NCI-H128 (cell line): Measurements from ENCODE around the gene NTF3.

Source experiments
- DNase-seq: peaks from one replicate; lab custom pipeline; 2025; ENCODE audit not compliant: unreplicated experiment; lab: John Stamatoyannopoulos, UW

NTF3 gene

DNA sequence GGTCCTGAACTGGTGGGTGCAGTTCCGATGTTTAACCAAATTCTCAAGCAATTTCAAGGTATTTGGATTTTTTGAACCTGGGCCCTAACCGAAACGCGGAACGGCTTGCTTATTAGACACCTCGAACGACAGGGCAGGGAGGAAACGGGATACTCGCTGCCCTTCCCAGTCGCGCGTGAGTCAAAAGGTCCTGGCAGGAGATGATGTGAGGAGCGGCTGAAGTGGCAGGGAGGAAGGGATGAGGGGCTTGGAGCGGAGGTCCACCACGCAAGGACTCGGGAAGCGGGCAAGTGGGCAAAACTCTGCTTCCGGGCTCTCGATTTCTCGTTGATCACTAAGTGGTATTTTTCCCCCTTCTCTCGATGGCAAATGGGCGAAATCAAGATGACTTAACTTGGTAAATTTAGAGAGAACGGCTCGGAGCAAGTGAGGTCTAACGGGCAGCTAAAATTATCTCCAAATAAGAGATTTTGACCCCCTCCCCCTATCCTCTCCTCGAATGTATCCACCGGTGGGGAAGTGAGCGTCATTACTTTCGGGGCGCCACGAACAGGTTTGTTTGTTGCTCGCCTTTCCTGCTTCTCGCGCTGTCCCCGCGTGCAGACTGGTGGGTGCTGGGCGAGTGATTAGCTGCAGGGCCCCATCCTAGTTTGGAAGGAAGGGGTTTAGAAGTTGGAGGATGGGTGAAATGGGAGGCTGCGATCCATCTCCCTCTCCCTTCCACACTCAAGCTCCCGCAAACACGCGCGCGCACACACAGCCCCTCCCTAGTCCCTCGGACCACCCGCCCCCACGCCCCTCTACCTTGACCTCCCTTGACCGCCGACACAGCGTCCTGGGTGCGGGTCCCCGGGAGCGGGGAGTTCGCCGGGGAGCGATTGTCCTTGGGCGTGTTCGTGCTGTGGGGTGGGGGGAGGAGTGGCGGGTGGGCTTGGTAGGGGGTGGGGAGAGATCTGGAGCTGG lies 986 bp upstream of the NTF3 start:
- no peak for DNase-seq

DNA sequence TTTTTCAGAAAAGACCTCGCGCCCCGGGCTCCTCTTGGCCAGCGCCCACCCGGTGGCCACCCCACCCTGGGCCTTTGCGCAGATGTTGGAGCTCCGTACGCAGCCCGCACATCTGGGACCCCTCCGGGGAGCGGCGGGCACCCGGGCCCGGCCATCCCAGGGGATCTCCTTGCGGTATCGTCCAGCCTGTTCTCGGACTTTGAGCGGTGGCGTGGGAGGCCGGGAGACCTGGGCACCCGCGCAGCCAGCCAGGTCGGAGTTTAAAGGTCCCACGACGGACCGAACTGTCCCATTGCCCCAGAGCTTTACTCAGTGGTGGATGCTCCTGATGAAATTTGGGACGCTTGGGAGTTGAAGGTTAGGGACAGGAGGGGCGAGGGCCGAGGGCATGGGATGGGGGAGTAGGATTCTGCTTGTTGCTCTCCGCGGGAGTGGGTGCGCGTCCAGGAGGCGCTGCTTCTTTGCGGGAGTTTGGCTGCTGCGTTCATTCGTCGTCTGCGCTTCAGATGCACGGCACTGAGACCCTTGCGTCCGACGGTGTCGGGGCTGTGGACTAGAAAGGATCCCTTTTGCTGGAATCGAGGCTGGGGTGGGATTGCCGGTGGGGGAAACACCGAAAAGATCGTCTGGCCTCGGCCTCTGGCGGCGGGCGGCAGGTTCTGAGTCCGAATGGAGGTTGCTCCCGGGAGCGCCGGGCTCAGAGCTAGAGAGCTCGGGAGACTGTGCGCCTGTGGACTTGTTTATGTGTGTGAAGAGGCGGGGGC lies 1.4 kb downstream of the NTF3 start:
- no peak for DNase-seq

DNA sequence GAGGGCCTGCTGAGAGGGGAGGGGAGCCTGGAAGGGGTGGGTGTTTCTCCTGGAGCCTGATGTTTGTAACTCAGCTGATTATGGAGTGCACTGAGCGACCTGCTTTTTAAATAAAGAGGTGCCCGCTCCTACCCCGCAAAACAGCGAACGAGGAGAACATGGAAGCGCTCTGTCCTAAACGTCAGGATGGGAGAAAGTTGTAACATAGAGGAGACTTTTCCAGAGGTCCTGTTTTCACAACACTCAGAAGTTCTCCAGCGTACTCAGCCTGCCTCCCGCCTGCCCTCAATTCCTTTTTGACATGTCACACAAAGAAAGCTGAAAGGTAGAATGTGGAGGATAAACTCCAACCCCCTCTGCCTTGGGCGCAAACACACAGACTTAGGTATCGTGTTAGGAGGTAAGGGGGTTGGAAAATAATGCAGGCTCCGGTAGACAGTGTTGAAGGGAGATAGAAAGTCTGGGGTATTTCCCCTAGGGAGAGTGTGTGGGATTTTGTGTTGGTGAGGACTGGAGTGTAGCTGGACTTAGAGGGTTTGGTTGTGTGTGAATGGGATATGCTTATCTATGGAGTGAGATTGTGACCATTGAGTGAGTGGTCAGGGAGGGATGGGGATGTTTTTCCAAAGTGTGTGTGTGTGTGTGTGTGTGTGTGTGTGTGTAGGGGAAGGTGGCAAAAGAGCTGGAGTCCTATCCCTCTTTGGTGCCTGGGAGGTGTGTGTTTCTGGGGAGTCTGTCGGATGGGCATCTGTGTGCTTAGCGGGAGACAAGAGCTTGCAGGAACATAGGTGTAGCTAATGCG lies 2.1 kb downstream of the NTF3 start:
- no peak for DNase-seq

DNA sequence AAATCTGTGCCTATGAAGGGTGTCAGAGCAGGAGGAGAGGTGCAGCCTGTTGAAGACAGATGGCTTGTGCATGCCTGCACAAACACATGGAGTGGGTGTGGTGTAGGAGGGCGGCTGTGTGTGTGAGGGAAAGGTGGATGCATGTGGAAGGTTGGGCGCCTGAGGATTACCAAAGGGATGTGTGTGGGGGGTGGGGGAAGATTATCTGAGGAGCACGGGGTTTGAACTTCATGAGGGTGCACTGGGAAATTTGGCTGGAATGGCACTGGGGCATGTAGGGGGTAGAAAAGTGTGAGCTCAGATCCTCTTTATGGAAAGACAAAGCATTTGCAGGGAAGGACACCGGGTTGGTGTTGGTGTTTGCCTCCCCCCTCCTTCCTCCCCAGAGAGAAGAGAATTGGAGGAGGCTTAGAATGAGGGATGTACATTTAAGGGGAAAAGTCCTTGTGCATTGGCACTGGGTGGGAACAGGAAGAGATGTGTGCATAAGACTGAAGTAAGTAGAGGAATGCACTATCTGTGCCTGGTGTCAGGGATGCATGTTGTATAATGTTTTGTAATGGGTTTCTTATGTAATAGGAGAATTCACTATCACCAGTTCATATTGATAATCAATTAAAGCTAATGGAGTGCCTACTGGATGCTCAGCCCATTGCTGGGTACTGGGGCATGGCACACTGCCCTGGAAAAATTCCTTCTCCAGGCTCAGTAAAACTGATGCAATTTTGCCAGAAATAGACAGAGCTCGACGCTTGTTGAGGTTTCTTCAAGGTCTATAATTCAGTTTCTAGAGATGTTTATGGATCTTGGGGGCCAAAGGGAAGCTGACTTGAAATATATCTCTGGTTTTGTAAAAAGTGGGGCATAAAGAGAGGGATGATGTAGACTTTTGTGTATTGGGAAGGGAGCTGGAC lies 3.0 kb downstream of the NTF3 start:
- no peak for DNase-seq

DNA sequence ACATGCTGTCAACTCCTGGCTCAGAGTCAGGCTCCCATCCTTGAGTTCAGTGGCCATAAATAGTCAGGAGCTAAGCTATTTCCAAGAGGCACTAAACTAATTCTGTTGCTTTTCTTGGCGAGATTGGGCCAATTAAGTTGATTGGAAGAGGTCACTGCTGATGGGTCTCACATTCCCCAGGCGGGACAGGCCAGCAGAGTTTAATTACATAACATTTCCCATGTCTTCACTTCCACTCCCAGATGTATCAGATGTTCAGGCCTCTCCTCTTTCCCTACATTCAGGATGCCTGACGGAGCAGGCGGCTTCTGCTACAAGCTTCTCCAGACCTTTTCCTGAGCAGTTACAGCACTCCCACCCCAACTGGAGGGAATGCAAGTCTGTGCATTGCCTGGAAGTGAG lies 5.3 kb downstream of the NTF3 start:
- DNase-seq, result no peak

DNA sequence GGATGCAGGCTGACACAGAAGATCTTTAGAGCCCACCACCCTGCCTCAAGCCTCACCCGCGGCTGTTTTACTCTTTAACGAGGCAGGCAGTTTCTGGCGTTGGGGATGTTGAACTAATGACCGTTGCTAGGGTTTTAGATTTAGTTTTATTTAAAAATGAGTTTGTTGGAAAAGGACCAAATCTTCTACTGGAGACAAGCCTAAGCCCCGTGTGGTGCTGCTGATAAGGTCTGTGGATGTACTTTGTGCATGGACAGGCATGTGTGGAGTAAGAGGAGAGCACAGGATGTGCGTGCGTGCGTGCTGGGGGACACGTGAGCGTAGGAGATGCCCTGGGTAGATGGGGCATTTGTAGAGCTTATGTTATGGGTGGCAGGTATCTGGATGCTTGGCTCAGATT lies 5.7 kb downstream of the NTF3 start:
- DNase-seq, result no peak

DNA sequence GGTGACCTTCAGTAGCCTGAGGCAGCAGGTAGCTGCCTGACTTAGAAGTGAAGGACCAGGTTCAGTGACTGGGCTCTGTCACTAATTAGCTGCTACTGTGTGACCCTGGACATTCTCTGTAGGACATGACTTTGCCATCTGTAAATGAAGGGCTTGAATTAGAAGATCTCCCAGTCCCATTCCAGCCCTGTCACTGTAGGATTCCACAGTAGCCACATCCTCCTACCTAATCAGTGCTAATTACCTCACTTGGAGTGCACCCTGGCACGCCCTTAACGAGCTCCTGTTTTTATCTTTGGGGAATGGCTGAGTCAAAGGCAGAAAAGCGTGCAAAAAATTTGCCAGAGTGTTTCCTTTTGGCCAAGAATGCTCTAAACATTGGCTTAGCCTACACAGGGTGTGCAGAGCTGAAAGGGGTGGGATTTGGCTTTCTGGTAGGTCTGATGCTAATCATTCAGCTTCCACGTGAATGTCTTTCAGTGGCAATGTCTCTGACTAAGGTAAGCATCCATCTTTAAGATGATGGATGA lies 6.8 kb downstream of the NTF3 start:
- no peak for DNase-seq

DNA sequence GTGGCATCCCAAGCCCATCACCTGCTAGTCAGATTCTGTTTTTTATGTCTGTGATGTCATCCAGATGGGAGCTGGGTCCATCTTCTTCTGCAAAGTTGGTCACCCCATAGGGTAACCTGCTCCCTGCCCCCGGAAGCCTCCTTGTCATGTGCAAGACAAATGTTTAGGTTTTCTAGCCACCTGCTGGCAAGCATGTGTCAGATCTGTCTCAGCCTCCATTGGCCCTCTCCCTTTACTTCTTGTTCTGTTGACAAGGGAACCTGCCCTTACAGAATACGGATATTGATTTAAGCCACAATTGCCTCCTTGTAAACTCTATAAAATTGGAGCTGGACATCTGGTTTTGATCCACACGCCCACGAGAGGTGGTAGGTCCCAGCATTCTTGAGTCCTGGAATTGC lies 7.5 kb downstream of the NTF3 start:
- DNase-seq, result no peak

DNA sequence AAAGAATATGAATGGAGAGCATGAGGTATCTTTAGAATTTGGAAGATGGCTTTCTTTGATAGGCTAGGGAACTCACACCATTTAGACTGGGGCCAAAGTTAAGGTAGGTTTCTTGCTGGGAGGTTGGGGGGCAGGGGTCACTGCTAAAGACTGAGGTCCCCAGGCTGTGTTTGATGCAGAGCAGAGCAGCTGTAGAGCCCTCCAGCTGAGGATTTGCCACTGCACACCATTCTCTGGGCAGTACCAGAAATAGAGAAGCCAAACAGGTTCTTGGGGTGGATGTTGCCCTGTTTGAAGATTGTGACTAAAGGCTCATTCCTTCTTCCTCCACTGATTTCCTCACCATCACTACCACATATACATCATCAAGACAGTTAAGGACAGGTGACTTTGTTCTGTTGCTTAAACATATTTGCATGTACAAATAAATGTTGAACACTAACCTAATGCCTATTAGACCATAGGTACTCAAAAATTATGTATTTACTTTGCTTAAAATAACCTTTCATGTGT lies 7.9 kb downstream of the NTF3 start:
- no peak for DNase-seq

DNA sequence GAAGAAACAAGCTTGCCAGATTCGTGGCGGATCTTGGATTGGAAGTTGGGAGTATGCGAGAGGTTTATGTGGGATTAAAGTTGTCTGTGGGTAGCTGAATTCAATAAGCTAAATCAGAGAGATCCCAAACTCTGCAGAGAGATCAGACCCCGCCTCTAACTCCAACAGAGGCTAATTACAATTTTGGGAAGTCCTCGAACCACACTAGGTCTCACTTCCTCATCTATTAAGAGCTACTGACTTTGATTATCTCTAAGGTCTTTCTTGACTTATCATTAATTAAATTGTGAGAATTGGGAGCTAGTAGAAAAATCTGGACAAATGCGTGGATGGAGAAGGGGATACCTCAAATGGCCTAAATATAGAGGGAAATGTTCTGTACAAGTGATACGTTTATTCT lies 9.1 kb downstream of the NTF3 start:
- no peak for DNase-seq

DNA sequence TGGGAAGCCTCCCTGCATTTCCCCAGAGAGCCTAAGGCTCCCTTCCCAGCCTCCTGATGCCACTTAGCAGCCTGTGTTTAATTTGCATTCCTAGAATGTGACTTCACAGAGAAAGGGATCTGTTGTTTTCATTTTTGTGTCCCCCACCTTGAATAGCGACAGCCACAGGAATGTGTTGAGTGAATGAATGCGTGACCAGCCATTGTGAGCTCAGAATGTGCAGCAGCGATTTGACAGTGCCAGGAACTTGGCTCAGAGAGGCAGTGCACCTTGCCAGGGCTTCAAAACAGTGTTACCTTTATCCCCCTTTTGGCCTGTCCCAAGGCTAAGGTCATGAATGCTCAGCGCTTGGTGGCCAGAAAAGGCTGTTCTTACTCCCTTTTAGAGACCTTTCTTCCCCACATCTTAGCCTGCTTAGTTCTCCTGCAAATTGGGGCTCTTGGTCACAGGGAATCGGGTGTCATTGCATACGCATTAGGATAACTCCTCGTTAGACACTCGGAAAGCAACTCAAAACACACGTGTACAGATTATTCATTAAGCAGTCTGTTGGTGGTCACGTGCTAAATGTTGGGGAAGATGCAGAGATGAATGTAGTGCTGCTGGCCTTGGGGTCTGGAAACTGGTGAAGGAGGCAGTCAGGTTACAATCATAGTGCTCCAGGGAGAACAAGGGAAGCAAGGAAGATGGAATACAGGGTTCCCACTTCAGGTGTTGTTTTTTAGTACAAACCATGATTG lies 9.8 kb downstream of the NTF3 start:
- no peak for DNase-seq

DNA sequence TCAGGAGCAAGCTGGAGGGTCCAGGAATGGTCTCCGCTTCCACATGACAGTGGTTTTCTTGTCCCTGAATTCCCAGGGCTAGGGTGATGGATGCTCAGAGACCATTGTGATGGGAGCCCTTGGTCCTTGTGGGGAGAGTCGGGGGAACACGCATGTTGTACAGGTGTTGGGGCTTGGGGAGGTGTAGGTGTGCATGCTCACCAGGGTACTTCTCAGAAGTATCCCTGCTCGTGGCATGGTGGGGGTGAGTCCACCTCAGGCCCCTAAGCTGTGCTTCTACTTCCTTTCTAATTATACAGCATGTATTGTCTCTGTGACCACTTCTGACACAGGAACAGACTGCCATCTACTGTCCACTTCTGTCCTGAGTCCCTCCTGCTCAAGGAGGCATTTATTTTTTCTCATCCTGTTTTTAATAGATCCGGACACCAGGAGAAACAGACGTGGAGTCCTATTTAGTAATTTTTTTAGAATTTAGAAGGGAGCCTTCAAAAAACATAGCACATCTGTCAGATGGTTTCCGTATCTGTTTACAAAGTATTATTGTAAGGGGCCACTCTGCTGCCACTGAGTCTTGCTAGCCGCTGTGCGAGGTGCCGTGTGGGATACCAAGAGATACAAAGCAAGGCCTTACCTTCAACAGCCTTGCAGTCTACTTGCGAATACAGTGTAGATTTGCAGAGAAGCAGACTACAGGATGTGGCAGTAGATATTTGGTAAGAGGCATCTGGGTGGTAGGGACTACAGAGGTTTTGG lies 10.5 kb downstream of the NTF3 start:
- no peak for DNase-seq

DNA sequence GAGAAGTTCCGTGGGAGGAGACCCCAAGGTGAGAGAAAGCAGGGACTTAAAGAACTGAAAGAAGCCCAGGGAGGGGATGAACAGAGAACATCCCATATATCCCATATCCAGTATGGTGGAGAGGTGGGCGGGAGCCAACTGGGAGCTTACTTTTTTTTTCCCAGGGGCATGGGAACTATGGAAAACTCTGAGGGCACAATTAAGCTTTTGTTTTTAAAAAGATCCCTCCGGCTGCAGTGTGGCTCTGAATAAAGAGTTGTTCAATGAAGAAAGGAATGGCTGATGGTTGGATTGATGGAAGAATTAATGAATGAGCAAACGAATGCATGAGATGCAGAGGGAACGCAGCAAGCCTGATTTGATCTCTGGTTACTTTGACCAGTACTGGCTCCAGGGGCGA lies 12.6 kb downstream of the NTF3 start:
- DNase-seq, result no peak

DNA sequence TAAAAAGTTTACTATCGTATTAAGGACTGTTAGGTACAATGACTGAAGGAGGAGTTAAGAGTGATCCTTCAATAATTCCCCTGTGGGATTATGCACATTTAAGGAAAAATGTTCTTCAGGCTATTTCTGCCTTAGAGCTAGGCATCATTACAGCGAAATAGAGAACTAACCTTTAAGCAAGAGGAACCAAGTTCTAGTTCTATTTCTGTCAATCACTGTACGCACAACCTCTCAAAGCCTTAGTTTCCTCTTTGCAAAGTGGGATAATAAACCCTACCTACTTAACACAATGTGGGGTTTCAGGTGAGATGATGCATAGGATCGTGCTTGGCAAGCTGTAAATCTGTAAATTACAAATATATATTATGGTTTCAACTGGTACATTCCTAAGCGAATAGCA lies 15.4 kb downstream of the NTF3 start:
- no peak for DNase-seq

DNA sequence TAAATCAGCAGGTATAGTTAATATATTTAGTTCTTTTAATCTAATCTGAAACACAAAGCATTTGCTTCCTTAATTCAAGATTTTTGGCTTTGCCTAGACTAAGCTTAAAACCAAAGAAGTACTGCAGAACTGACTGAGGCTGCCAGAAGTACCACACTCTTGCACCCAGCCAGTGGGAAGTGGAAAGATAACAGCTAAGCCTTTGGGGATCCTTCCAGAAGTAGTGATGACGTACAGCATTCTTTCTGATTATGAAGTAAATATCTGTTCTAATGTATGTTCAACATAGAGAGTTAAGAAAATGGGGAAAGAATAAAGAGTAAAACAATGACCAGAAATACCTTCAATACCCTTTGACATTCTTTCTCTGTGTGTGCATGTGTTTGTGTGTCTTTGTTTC lies 19.3 kb downstream of the NTF3 start:
- no peak for DNase-seq

DNA sequence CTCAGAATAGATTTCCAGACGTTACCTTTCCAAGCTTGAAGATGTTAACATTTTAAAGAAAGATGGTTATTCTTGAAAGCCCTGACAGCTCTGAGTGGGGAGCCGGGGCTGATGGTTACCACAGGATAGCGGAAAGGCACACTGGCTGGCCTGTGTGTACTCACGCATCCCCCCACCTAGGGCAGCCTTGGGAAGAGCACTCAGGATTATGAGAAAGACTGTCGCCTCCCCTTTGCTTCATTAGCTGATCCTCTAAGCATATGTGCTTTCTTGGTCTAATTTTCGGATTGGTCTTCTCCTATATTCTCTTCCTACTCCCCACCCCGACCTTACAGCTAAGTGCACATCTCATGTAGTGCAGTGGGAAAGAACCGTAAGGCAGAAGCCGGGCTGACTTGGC lies 20.7 kb downstream of the NTF3 start:
- no peak for DNase-seq

DNA sequence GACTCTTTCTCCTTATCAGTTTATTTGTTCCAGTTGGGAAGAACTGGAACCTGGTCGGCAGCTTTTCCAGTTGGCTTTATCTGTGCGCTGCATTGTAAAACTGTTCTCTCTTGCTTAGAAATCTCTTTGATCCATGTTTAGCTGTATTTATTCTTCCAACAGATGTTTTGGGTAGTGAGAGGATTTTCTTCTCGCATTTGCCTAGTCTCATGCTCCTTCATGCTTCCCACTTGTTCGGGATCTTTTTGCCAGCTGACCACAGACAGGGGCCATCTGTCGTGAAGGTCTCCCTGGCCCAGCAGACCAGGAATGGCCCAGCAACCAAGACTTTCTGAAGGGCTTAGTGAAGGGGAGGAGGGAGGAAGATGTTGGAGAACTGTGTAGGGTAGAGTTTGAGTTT lies 21.6 kb downstream of the NTF3 start:
- DNase-seq, result no peak

DNA sequence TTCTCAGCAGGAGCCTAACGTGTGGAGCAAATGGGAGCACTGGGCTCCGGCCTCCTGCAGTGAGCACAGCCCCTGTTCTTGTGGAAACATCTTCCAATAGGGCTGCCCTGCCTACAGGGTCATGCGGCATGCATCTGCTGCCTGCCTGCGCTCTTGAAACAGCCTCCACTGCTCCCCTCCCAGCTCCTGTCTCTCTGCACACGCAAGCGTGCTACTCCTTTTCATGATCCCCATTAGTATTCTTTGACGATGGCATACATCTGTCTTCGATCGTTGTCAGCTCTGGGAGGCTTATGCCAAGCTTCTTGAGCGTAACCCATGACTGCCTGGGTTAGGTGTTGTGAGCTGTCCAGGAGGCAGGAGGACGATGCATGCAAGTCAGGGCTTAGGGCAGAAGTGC lies 23.1 kb downstream of the NTF3 start:
- no peak for DNase-seq

DNA sequence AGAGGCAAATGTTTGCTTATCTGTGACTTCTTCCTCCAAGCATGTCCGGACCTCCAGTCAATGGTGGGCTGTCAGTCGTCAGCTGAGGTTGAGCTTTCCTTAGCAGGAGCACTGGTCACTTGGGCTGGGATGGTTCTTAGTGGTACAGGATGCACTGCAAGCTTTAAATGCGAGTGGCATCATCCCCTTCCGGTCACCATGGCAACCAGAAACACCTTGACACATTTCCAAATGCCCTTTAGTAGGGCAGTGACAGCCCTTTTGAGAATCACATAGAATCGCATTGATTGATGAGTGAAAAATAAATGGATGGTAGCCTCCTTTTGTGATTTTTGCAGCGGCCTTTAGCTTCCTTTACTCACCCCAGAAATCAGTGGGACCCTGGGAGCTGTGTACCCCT lies 24.1 kb downstream of the NTF3 start:
- no peak for DNase-seq
